Measurements from ENCODE around the gene CCDC157.

- TF ChIP-seq CTCF (IDR thresholded peaks at IDR 0.05) (no peak), POLR2AphosphoS5 (IDR thresholded peaks at IDR 0.05) (no peak), POLR2A (IDR thresholded peaks at IDR 0.05) (no peak)
Observed at GRCh38 chr22:30404307-30404706, 47.5 kb downstream of the CCDC157 start.

Measured in gastroesophageal sphincter (tissue), 3 donors.